SU-DHL-6 (cell line): ENCODE results near the gene SLC11A2.

Source experiments
- H2AFZ ChIP-seq: fragments of 200-600 bp; sonication (generic); 2 replicates; pipeline ENCODE4 v1.6.1; 2014; ENCODE audit warnings: low read depth, mild to moderate bottlenecking, moderate library complexity, mixed read lengths, antibody characterized with exemption, low read length; ENCODE audit not compliant: severe bottlenecking
- H3F3A ChIP-seq: fragments of 200-600 bp; shearing (Covaris generic); 2 replicates; pipeline ENCODE4 v1.6.0; 2016; ENCODE audit warnings: antibody characterized with exemption, mild to moderate bottlenecking; ENCODE audit not compliant: insufficient read depth
- H3K27ac ChIP-seq: fragments of 200-600 bp; sonication (generic); 2 replicates; pipeline ENCODE4 v1.5.1; 2016; ENCODE audit warnings: low read depth, mild to moderate bottlenecking, low read length, moderate library complexity, mixed read lengths
- H3K27me3 ChIP-seq: fragments of 200-600 bp; sonication (generic), shearing (Covaris generic); 2 replicates; pipeline ENCODE4 v1.6.0; 2014; ENCODE audit warnings: mild to moderate bottlenecking, low read length
- H3K36me3 ChIP-seq: fragments of 200-600 bp; sonication (generic); 2 replicates; pipeline ENCODE4 v1.6.1; 2014; ENCODE audit warnings: mild to moderate bottlenecking, low read length, mixed read lengths
- H3K4me2 ChIP-seq: fragments of 300-600, 200-600 bp; shearing (Covaris generic), sonication (generic); 2 replicates; pipeline ENCODE4 v1.6.0; 2014; ENCODE audit warnings: low read length, low read depth, mild to moderate bottlenecking; ENCODE audit not compliant: poor library complexity, severe bottlenecking
- H3K4me3 ChIP-seq: fragments of 200-600 bp; sonication (generic); 2 replicates; pipeline ENCODE4 v1.5.1; 2014; ENCODE audit warnings: antibody characterized with exemption, low read length, mild to moderate bottlenecking, mixed read lengths; ENCODE audit not compliant: insufficient read depth, poor library complexity, severe bottlenecking
- H3K79me2 ChIP-seq: fragments of 200-600 bp; sonication (generic); 2 replicates; pipeline ENCODE4 v1.6.1; 2014; ENCODE audit warnings: mild to moderate bottlenecking, low read length, moderate library complexity; ENCODE audit not compliant: insufficient read depth
- H3K9ac ChIP-seq: fragments of 200-600 bp; sonication (generic); 2 replicates; pipeline ENCODE4 v1.7.0; 2014; ENCODE audit warnings: mild to moderate bottlenecking, low read length
- H3K9me2 ChIP-seq: fragments of 200-600 bp; sonication (generic); replicated peaks from 2 replicates; pipeline ENCODE4 v1.6.1; 2014; ENCODE audit warnings: low read length; ENCODE audit not compliant: insufficient read depth
- H3K9me3 ChIP-seq: fragments of 200-600 bp; sonication (generic); 2 replicates; pipeline ENCODE4 v1.6.1; 2014; ENCODE audit warnings: low read length, mixed read lengths; ENCODE audit not compliant: insufficient read depth
- H4K20me1 ChIP-seq: fragments of 200-600 bp; sonication (generic); 2 replicates; pipeline ENCODE4 v1.6.1; 2014; ENCODE audit warnings: low read depth, mild to moderate bottlenecking, antibody characterized with exemption, low read length, moderate library complexity, mixed read lengths
- CTCF ChIP-seq: fragments of 200-600 bp; sonication (generic); IDR thresholded peaks from one replicate; pipeline ENCODE4 v1.5.1; 2017; ENCODE audit warnings: antibody characterized with exemption, mild to moderate bottlenecking, low read length, moderate library complexity; ENCODE audit not compliant: insufficient read depth, poor library complexity, severe bottlenecking
- EZH2phosphoT487 ChIP-seq: fragments of 200-600 bp; sonication (generic), shearing (Covaris generic); conservative IDR thresholded peaks from 2 replicates; pipeline ENCODE4 v1.6.1; 2018; ENCODE audit warnings: mild to moderate bottlenecking, antibody characterized with exemption, low read length, moderate library complexity, mixed read lengths

The SLC11A2 gene

GRCh38 chr12:51023625-51024382 lies 2.4 kb downstream of the SLC11A2 start:
- Histone ChIP-seq H3K27ac (no peak overlapping the region), H3K9me2 (no peaks in the 10 kb centered on the region), H3F3A (0 out of 2 replicates have a peak, but pooled peaks cover 12% of the 10 kb centered on the region), H3K4me2 (no peak overlapping the region), H3K36me3 (no peaks in the 10 kb centered on the region), H2AFZ (no peak overlapping the region), H3K9ac (no peak overlapping the region), H3K4me3 (no peak overlapping the region), H3K79me2 (peaks cover 47% of the 10 kb centered on the region), H3K27me3 (no peaks in the 10 kb centered on the region), H3K9me3 (no peaks in the 10 kb centered on the region), H4K20me1 (no peaks in the 10 kb centered on the region)
- TF ChIP-seq CTCF, result no peak

- Histone ChIP-seq H3K27me3 (no peaks in the 10 kb centered on the region), H3K4me2 (no peak overlapping the region), H3K36me3 (no peaks in the 10 kb centered on the region), H4K20me1 (no peaks in the 10 kb centered on the region), H3K27ac (no peak overlapping the region), H3K4me3 (no peak overlapping the region), H3K9ac (no peak overlapping the region), H3K9me3 (no peaks in the 10 kb centered on the region), H3K9me2 (no peaks in the 10 kb centered on the region), H3K79me2 (peaks cover 65% of the 10 kb centered on the region), H2AFZ (no peak overlapping the region), H3F3A (0 out of 2 replicates have a peak, but pooled peaks cover 3% of the 10 kb centered on the region)
- no peak for TF ChIP-seq CTCF
- no peak for TF ChIP-seq EZH2phosphoT487
These were observed 4.5 kb downstream of the SLC11A2 start for GRCh38 chr12:51021694-51022093.

- Histone ChIP-seq H2AFZ (no peak overlapping the region), H3K9me3 (no peaks in the 10 kb centered on the region), H3K27me3 (no peaks in the 10 kb centered on the region), H3K9ac (no peak overlapping the region), H3K4me3 (no peak overlapping the region), H3K4me2 (no peak overlapping the region), H3K36me3 (no peaks in the 10 kb centered on the region), H3K9me2 (no peaks in the 10 kb centered on the region), H3K79me2 (peaks cover 66% of the 10 kb centered on the region), H3F3A (0 out of 2 replicates have a peak, but pooled peaks cover 3% of the 10 kb centered on the region), H3K27ac (no peak overlapping the region), H4K20me1 (no peaks in the 10 kb centered on the region)
- TF ChIP-seq EZH2phosphoT487 (no peak), CTCF (no peak)
These were observed 5.6 kb downstream of the SLC11A2 start for GRCh38 chr12:51020448-51021182.
